IPS-11a (cell line): ENCODE results near the gene SP4.

Experiments used
- H3K4me3 ChIP-seq: one replicate; pipeline ENCODE4 v1.5.1; 2013; ENCODE audit warnings: low read depth, low read length, control low read depth

Gene SP4

DNA sequence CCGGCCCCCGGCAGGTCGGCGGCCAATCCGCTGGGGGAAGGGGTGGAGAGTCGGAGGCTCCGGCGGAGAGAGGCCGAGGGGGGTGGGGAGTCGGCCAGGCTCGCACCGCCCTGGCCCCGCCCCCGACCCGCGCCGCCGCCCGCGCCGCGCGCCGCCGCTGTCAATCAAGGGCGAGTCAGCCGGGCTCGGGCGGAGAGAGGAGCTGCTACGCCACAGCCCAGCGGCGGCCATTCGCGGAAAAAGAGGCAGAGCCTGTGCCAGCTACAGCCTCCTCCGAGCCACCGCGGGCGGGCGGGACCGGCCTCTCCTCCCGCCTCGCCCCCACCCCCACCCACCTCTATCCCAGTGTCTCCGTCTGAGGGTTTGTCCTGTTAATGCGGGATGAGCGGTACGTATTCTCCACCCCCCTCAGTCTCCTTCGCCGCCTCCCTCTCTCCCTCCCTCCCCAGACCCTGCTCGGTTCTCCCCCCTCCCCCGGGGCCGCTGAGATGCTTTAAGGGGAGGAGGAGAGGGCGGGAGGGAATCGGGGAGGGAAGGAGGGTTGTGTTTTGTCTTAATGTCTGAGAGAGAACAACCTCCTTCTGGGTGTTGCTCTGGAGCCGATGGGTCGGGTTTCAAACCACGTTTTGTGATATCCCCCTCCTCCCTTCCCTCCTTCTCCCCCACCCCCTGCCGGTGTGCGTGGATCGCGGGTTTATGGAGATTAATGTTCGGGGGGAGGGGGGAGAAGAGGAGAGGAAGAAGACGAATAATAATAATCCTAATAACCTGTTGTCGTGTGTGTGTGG lies at the start of gene SP4:
TSS of gene SP4 (plus strand) at position 213 of the 788 bp plus-strand sequence. CDS start at position 382, 169 bp downstream.
- H3K4me3 ChIP-seq, result peak within 1 kb of the TSS; percentile 58

DNA sequence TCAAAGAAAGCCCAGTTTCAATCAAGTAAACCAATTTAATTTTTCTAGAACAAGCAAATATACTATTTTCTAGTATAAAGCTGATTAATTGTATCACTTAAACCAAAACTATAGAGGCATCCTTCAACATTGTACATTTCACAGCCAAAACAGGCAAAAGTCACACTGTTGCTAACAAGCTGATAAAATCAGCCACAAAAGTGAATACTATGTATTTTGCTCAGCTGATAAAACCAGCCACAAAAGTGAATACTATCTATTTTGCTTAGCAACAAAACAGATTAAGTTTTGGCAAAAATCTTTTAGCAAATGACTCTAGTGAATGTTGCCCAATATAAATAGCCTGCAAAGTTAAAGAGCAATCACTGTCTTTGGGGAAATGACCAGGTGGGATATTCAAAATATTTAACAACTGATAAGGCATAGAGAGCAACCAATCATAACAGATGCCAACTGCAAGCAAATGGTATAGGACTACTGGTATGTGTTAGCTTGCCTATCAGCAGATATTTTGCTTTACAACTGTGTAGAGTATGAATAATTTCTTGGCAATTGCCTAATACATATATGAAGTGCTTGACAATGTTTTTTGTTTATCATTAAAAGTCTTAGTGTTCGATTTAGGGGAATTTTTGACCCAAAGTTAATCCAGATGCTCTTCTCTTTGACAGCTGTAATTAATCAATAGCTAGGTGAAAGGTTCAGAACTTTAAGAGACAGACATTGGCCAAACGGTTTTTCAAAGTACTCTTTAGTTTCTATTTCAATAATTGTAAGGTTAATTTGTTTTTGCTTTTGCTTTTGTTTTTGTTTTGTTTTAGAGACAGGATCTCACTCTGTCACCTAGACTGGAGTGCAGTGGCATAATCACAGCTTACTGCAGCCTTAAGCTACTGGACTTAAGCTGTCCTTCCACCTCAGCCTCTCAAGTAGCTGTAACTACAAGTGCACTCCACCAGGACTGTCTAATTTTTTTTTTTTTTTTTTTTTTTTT lies 44.4 kb upstream of the SP4 start:
- H3K4me3 ChIP-seq, result no peak overlapping the region

DNA sequence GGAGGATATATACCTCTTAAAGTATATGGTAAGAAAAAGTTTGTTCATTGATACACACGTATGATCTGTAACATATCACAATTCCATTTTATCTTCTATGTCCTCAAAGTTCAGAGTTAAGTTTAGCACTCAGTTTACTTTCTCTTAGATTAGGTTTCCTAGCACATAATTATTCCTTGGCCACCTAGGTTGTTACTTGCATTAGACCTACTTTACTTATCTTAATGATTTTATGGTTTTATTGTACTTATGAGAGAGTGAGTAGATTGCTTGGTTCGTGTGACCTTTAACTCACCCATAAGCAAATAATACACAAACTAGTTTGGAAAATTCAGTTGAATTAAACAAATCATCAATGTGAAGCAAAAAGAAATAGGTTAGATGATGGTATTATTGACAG lies 33.9 kb upstream of the SP4 start:
- no peak overlapping the region for H3K4me3 ChIP-seq

- H3K4me3 ChIP-seq, result no peak overlapping the region
These were observed 25.9 kb upstream of the SP4 start for GRCh38 chr7:21401944-21402343.

GRCh38 chr7:21407796-21408480 lies 19.9 kb upstream of the SP4 start:
- H3K4me3 ChIP-seq, result no peak overlapping the region

DNA sequence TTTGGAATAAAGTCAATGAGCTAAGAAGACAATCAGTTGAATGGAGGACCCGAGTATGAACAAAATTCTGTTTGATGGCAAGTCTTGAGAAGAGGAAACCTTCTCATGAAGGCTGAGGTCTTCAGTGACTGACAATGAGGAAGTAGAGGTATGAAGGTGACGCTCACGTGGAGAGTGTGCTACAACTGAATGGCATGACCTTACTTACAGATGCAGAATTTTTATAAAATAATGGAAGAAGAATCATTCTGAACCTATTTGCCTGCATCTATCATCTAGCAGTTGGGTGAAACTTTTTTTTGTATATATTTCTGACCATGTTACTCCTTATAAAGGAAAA lies 19.4 kb upstream of the SP4 start:
- H3K4me3 ChIP-seq, result no peak overlapping the region

- no peak overlapping the region for H3K4me3 ChIP-seq
These were observed 15.5 kb upstream of the SP4 start for GRCh38 chr7:21412410-21412851.

DNA sequence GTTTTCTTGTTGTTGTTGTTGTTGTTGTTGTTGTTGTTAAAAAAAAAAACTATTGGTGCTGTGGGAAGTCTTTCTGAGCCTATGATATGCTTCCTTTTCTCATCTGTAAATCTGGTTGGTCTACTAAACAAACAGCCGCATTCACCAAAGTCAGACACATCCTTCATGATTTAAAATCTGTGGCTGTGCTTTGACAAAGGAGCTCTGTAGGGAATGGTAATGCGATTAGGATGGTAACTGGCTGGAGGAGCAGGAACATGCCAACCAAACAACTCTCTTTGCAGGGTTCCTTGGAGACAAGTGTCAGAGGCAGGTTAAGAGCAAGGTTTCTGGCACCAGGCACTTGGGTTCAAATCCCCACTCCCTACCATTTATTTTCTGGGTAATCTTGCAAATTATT lies 14.9 kb upstream of the SP4 start:
- no peak overlapping the region for H3K4me3 ChIP-seq

DNA sequence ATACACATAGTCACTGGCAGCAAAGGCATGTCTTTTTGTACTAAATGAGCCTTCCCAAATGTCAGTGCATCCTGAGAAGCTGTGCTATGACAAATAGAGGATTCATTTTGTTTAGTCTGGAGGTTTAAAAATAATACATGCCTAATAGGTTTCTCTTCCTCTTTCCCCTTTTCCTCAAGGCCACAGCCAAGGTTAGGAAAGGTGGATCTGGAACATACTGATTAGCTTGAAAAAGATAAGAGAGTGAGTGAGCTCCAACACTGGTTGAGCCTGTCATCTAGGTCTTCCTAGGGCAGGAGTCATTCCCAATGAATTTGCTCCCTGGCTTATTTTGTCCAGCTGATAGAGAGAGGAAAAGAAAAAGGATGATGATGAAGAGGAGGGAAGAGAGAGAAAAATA lies 14.4 kb upstream of the SP4 start:
- H3K4me3 ChIP-seq, result no peak overlapping the region

- no peak overlapping the region for H3K4me3 ChIP-seq
These were observed 13.0 kb upstream of the SP4 start for GRCh38 chr7:21414795-21415393.

GRCh38 chr7:21417647-21418046 lies 10.2 kb upstream of the SP4 start:
- no peak overlapping the region for H3K4me3 ChIP-seq

DNA sequence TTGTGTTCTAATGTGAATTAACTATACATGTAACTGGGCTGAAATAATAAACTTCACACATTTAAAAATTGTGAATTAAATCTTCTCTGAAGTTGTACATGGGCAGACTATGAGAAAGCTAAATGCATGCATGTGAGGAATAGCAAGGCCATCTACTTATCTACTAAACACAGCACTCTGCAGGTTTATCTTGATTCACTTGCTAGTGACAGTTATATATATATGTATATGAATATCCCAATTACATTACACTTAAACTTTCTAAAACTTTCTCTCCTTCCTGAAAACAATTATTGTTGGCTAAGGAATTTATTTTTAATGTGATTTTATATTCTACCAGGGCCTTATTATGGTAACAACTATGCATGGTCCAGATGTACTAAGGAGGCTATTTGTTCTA lies 5.1 kb upstream of the SP4 start:
- H3K4me3 ChIP-seq, result no peak overlapping the region

- H3K4me3 ChIP-seq, result no peak overlapping the region
These were observed 2.6 kb upstream of the SP4 start for GRCh38 chr7:21425290-21425689.

GRCh38 chr7:21426286-21427181 lies 1.3 kb upstream of the SP4 start:
- H3K4me3 ChIP-seq, result peak overlapping the region; percentile 36

DNA sequence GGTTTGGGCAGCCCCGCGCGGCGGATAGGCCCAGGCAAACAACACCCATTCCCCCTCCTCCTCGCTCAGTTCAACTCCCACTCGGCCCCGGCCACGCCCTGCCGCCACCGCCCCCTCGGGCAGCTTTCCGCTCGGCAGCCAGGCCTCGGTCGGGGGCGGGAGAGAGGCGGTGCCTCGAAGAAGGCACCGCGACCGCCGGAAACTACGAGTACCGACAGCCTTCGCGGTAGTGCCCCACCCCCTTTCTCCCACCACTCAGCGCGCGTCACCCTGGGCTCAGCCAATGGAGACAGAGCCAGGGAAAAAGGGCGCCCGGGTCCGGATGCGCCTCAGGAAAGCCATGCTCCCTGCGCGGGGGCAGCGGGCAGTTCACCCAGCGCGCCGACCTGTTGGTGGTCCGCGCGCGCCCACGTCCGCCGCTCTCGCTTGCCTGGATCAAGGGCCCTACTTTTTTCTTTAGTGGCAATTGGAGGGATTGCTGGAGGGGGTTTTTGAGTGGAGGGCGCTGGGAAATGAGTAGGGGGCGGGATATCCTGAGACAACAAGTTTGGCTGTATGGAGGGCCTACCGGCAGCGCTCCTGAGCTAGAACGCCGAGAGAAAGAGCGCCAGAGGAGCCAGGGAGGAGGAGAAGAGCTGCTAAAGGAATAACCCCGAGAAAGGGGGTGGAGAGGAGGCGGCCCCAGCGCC lies 557 bp upstream of the SP4 start:
- peak overlapping the region; percentile 58 for H3K4me3 ChIP-seq

GRCh38 chr7:21428659-21428941 lies 717 bp downstream of the SP4 start:
- peak overlapping the region; percentile 53 for H3K4me3 ChIP-seq

DNA sequence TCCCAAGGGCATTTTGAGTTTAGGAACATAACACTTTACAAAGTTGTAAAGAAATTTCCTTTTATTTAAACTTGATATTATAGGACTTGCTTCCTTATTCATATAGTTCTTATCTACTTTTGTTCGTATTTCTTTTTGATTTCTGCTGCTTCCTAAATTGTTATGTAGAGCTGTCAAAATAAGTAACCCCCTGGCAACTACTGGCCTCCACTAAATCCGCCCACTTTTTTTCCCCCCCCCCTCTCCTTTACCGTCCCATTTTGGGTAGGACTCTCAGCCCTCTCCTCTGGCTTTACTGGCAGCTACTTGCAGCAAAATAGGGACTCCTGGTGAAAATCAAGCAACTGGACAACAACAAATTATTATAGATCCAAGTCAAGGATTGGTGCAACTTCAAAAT lies 1.1 kb downstream of the SP4 start:
- H3K4me3 ChIP-seq, result peak overlapping the region; percentile 53

DNA sequence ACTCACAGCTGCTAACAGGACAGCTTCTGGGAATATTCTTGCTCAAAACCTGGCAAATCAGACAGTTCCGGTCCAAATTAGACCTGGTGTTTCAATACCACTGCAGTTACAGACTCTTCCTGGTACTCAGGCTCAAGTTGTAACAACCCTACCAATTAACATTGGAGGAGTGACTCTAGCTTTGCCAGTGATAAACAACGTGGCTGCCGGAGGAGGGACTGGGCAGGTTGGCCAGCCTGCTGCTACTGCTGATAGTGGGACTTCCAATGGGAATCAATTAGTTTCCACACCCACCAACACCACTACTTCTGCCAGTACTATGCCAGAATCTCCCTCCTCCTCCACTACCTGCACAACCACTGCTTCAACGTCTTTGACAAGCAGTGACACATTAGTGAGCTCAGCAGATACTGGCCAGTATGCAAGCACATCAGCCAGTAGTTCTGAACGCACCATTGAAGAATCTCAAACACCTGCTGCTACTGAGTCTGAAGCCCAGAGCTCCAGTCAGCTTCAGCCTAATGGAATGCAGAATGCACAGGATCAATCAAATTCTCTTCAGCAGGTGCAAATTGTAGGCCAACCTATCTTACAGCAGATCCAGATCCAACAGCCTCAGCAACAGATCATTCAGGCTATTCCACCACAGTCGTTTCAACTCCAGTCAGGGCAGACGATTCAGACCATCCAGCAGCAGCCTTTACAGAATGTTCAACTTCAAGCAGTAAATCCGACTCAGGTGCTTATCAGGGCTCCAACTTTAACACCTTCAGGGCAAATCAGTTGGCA lies 2.1 kb downstream of the SP4 start:
- no peak overlapping the region for H3K4me3 ChIP-seq

GRCh38 chr7:21430575-21430954 lies 2.7 kb downstream of the SP4 start:
- no peak overlapping the region for H3K4me3 ChIP-seq
